ENCODE measurements around the gene EGFR. TPM values are rescaled to one million over a fixed set of nuclear protein-coding genes. Genes with fewer than 3 reads are reported as not detected.

Gene EGFR
- polyA plus RNA-seq, 2 of the 4 experiments (the other 2 are of a cell fraction): 59.5 to 63.8 TPM

DNA sequence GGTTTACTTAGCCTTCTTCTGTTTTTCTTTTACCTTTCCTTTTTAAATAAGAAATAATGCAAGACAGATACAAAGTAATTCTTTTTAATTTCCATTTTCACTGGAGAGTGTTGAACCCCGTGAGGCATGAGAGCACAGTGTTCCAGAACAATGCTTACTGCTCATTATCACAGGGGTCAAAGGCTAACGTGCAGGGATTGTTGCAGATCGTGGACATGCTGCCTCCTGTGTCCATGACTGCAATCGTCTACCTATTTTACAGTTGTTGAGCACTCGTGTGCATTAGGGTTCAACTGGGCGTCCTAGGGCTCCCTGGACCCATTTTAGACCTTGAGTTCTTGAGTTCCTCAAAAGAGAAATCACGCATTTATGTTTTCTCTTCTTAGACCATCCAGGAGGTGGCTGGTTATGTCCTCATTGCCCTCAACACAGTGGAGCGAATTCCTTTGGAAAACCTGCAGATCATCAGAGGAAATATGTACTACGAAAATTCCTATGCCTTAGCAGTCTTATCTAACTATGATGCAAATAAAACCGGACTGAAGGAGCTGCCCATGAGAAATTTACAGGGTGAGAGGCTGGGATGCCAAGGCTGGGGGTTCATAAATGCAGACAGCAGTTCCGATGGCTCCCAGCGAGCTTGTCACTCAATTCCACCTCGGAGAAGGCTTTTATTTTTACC, 124.2 kb downstream of the EGFR start:
- no peak overlapping the region for H3K4me2 ChIP-seq
- CTCF ChIA-PET: interaction anchor here (1.1 to 1.4 kb wide), 3 partner anchors 7 to 113 kb away, joined by 3 to 4 read pairs (median 3); no protein-coding TSS in a partner anchor
- H3K4me3 ChIP-seq: no peak overlapping the region
- H3K9me3 ChIP-seq: peaks cover 3% of the 10 kb centered on the region; the same call in 1 of the 3 replicates
- DNase-seq (ENCODE audit: low read depth in 1 of 2, low spot score in 1 of 2) (no peak), FAIRE-seq (no peak), ATAC-seq (no peak)
- POLR2A ChIA-PET: no interaction called here
- 90% methylated on average over 13 of the region's 13 CpGs for WGBS (ENCODE audit: missing lambda C conversion rate)
- H3K4me1 ChIP-seq: peaks cover 21% of the 10 kb centered on the region; the same call in 2 of the 3 replicates
- no peak for TF ChIP-seq ZSCAN20 (CRISPR knock-in tag; IDR thresholded peaks at IDR 0.05)
- no peak for TF ChIP-seq EHMT2 (IDR thresholded peaks at IDR 0.05; ENCODE audit: low read depth)
- TF ChIP-seq FOSB (CRISPR knock-in tag; IDR thresholded peaks at IDR 0.05): no peak
- TF ChIP-seq RNF2 (IDR thresholded peaks at IDR 0.05; ENCODE audit: borderline replicate concordance, low read depth): no peak
- TF ChIP-seq RFX5 (IDR thresholded peaks at IDR 0.05): no peak
- TF ChIP-seq, protein P1, sequence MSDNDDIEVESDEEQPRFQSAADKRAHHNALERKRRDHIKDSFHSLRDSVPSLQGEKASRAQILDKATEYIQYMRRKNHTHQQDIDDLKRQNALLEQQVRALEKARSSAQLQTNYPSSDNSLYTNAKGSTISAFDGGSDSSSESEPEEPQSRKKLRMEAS (IDR thresholded peaks at IDR 0.05): no peak
- no peak for TF ChIP-seq POLR2AphosphoS2 (conservative IDR thresholded peaks at IDR 0.05; ENCODE audit: low read length)
- TF ChIP-seq MYC (IDR thresholded peaks at IDR 0.05; ENCODE audit: borderline replicate concordance, low read length): no peak
- no peak for TF ChIP-seq MAFK (IDR thresholded peaks at IDR 0.05; ENCODE audit: partially characterized antibody)
- TF ChIP-seq NR3C1 (IDR thresholded peaks at IDR 0.05): no peak
- TF ChIP-seq, protein P2, sequence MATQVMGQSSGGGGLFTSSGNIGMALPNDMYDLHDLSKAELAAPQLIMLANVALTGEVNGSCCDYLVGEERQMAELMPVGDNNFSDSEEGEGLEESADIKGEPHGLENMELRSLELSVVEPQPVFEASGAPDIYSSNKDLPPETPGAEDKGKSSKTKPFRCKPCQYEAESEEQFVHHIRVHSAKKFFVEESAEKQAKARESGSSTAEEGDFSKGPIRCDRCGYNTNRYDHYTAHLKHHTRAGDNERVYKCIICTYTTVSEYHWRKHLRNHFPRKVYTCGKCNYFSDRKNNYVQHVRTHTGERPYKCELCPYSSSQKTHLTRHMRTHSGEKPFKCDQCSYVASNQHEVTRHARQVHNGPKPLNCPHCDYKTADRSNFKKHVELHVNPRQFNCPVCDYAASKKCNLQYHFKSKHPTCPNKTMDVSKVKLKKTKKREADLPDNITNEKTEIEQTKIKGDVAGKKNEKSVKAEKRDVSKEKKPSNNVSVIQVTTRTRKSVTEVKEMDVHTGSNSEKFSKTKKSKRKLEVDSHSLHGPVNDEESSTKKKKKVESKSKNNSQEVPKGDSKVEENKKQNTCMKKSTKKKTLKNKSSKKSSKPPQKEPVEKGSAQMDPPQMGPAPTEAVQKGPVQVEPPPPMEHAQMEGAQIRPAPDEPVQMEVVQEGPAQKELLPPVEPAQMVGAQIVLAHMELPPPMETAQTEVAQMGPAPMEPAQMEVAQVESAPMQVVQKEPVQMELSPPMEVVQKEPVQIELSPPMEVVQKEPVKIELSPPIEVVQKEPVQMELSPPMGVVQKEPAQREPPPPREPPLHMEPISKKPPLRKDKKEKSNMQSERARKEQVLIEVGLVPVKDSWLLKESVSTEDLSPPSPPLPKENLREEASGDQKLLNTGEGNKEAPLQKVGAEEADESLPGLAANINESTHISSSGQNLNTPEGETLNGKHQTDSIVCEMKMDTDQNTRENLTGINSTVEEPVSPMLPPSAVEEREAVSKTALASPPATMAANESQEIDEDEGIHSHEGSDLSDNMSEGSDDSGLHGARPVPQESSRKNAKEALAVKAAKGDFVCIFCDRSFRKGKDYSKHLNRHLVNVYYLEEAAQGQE (IDR thresholded peaks at IDR 0.05): no peak
- no peak for TF ChIP-seq EP300 (IDR thresholded peaks at IDR 0.05)
- no peak for TF ChIP-seq SMC3 (IDR thresholded peaks at IDR 0.05)
- no peak for TF ChIP-seq HOXA7 (CRISPR knock-in tag; IDR thresholded peaks at IDR 0.05)
- TF ChIP-seq, protein P3, sequence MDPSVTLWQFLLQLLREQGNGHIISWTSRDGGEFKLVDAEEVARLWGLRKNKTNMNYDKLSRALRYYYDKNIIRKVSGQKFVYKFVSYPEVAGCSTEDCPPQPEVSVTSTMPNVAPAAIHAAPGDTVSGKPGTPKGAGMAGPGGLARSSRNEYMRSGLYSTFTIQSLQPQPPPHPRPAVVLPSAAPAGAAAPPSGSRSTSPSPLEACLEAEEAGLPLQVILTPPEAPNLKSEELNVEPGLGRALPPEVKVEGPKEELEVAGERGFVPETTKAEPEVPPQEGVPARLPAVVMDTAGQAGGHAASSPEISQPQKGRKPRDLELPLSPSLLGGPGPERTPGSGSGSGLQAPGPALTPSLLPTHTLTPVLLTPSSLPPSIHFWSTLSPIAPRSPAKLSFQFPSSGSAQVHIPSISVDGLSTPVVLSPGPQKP (IDR thresholded peaks at IDR 0.05; ENCODE audit: low read depth, low read length): no peak
- no peak overlapping the region for H3K27ac ChIP-seq

DNA sequence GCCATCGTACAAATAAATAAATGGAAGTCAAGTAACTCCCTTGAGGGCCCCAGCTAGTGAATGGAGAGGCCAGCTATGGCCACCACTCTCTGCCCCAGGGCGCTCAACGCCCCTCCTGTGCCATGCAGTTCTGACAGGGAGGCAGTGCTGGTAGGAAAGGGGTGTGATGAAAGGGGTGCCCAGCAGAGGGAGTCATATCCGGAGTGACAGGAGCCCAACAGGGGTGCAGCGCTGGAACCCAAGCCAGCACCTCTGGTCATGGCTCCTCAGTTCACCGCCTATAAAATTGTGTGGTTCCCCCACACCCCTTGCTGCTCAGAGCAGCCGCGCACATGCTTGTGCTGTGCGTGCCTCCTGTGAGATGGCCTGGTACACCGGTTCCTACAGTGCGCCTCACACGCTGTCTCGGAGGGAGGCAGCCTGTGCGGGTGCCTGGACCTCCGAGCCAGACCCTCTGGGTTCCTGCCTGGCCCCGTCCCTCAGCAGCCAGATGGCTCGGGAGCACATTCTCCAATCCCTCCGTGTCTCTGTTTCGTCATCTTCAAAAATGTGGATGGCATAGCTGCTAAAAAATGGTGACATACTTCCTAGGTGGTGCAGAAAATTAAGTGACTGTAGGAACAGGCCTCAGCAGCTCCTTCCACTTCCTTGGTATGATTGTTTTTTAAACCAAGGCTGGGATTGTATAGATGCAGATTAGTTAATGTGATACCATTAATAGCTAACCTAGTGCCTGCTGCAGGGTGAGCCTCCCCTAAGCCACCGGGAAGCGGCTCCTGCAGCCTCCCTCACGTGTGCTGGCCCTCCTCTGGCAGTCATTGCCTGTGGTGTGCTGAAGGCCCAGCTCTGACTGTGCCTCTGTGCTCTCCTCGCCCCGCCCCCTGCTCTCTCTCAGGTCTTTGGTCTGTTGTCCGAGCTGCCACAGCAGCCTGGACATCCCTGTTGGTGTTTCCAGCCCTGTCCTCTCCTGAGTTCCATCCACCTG, 125.8 kb downstream of the EGFR start:
- Histone ChIP-seq H3K4me1 (peaks cover 21% of the 10 kb centered on the region; the same call in 2 of the 3 replicates), H3K4me3 (no peak overlapping the region), H3K27ac (peak overlapping the region in 1 of 2 experiments; percentile 66; a peak in 3 of 6 replicates), H3K9me3 (no peaks in the 10 kb centered on the region), H3K4me2 (no peak overlapping the region)
- 86% methylated on average over 25 of the region's 25 CpGs for WGBS (ENCODE audit: missing lambda C conversion rate)
- POLR2A ChIA-PET: no interaction called here
- DNase-seq (ENCODE audit: low read depth in 1 of 2, low spot score in 1 of 2): peak in 1 of 2 experiments; percentile 31
- TF ChIP-seq, protein P4, sequence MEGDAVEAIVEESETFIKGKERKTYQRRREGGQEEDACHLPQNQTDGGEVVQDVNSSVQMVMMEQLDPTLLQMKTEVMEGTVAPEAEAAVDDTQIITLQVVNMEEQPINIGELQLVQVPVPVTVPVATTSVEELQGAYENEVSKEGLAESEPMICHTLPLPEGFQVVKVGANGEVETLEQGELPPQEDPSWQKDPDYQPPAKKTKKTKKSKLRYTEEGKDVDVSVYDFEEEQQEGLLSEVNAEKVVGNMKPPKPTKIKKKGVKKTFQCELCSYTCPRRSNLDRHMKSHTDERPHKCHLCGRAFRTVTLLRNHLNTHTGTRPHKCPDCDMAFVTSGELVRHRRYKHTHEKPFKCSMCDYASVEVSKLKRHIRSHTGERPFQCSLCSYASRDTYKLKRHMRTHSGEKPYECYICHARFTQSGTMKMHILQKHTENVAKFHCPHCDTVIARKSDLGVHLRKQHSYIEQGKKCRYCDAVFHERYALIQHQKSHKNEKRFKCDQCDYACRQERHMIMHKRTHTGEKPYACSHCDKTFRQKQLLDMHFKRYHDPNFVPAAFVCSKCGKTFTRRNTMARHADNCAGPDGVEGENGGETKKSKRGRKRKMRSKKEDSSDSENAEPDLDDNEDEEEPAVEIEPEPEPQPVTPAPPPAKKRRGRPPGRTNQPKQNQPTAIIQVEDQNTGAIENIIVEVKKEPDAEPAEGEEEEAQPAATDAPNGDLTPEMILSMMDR (IDR thresholded peaks at IDR 0.05): peak; percentile 41; the same call in 2 of the 3 replicates
- TF ChIP-seq SMC3 (IDR thresholded peaks at IDR 0.05) (peak; percentile 24; the same call in 1 of the 3 replicates), BHLHE40 (IDR thresholded peaks at IDR 0.05; ENCODE audit: low read depth, low read length) (no peak), KDM5A (IDR thresholded peaks at IDR 0.05) (no peak), RAD21 (conservative IDR thresholded peaks at IDR 0.05 in 1 of 2, IDR thresholded peaks at IDR 0.05 in 1 of 2) (peak in 1 of 2 experiments; percentile 16; a peak in 2 of 5 replicates), EHMT2 (IDR thresholded peaks at IDR 0.05; ENCODE audit: low read depth) (no peak)
- CTCF ChIA-PET: interaction anchor here (0.7 to 4.0 kb wide), 14 partner anchors 8 to 371 kb away, joined by 3 to 24 read pairs (median 4); no protein-coding TSS in a partner anchor
- ATAC-seq: peak; percentile 70 to 86
- no peak for FAIRE-seq

Data from A549 (cell line).